ENCODE results near the gene MEGF8.

MEGF8 gene

GRCh38 chr19:42374826-42375376 lies 49.5 kb downstream of the MEGF8 start:
- no peak for TF ChIP-seq CTCF (IDR thresholded peaks at IDR 0.05; ENCODE audit: control insufficient read depth, extremely low read depth, insufficient read depth)
- no peak for DNase-seq (ENCODE audit: low read depth)
- H3K4me3 ChIP-seq (ENCODE audit: low read depth, low read length): no peak overlapping the region

GRCh38 chr19:42375415-42376176 lies 50.2 kb downstream of the MEGF8 start:
- H3K4me3 ChIP-seq (ENCODE audit: low read depth, low read length): no peak overlapping the region
- TF ChIP-seq CTCF (IDR thresholded peaks at IDR 0.05; ENCODE audit: control insufficient read depth, extremely low read depth, insufficient read depth): no peak
- no peak for DNase-seq (ENCODE audit: low read depth)

GRCh38 chr19:42376177-42376555 lies 50.7 kb downstream of the MEGF8 start:
- no peak for DNase-seq (ENCODE audit: low read depth)
- no peak for TF ChIP-seq CTCF (IDR thresholded peaks at IDR 0.05; ENCODE audit: control insufficient read depth, extremely low read depth, insufficient read depth)
- H3K4me3 ChIP-seq (ENCODE audit: low read depth, low read length): no peak overlapping the region

GRCh38 chr19:42378225-42379215 lies 53.1 kb downstream of the MEGF8 start:
- TF ChIP-seq CTCF (IDR thresholded peaks at IDR 0.05; ENCODE audit: control insufficient read depth, extremely low read depth, insufficient read depth): no peak
- DNase-seq (ENCODE audit: low read depth): no peak
- H3K4me3 ChIP-seq (ENCODE audit: low read depth, low read length): no peak overlapping the region

GRCh38 chr19:42380155-42380554 lies 54.7 kb downstream of the MEGF8 start:
- no peak for TF ChIP-seq CTCF (IDR thresholded peaks at IDR 0.05; ENCODE audit: control insufficient read depth, extremely low read depth, insufficient read depth)
- no peak for DNase-seq (ENCODE audit: low read depth)
- no peak overlapping the region for H3K4me3 ChIP-seq (ENCODE audit: low read depth, low read length)

- peak; percentile 73 for DNase-seq (ENCODE audit: low read depth)
- peak overlapping the region; percentile 53 for H3K4me3 ChIP-seq (ENCODE audit: low read depth, low read length)
- TF ChIP-seq CTCF (IDR thresholded peaks at IDR 0.05; ENCODE audit: control insufficient read depth, extremely low read depth, insufficient read depth): peak; percentile 37
Observed at GRCh38 chr19:42386974-42387707, 61.7 kb downstream of the MEGF8 start.
